K562 (cell line): ENCODE measurements around the gene SLC22A1. TPM values are rescaled to one million over a fixed set of nuclear protein-coding genes. Genes with fewer than 3 reads are reported as not detected.

Experiments
- ATAC-seq: fragments of 200-7000 bp; cut with Tn5 transposase; 3 replicates; pipeline ENCODE4 v1.9.1; 2020; ENCODE audit warnings: moderate library complexity
- BruUV-seq: library from RNA; stranded (reverse); fragments of 400-500 nt; replicated peaks from 2 replicates; lab custom pipeline; 2021; lab: Mats Ljungman, UMichigan
- CTCF ChIA-PET: fragments of 300-600 bp; formaldehyde crosslinking; extraction: SDS; loops from one replicate; lab custom pipeline; 2021; ENCODE audit warnings: low intra/inter-chr PET ratio; lab: Yijun Ruan, JAX
- POLR2A ChIA-PET: fragments of 300-600, 350-650 bp; sonication (Branson Sonifier 250); formaldehyde crosslinking; extraction: SDS; loops from one replicate; lab custom pipeline; 2021; ENCODE audit warnings: antibody characterized with exemption, inconsistent platforms; lab: Yijun Ruan, JAX
- DNase-seq, 4 experiments: peaks; one replicate each; pipeline versions ENCODE4 v3.0.0 to v3.0.0-alpha.2; 2011 to 2018; ENCODE audit warnings: low spot score in 3 of 4, mixed read lengths in 3 of 4; ENCODE audit errors: extremely low read depth in 1 of 4
- FAIRE-seq: peaks from 2 replicates; lab custom pipeline; 2011; peaks lifted over from hg19 to GRCh38; lab: Jason Lieb, UNC
- H2AFZ ChIP-seq: 2 replicates; pipeline ENCODE4 v1.6.0; 2011; ENCODE audit warnings: low read depth, low read length, control low read depth, inconsistent platforms
- H3K27ac ChIP-seq: fragments of 200-600 bp; 3 replicates; pipeline ENCODE4 v1.8.0; 2011; ENCODE audit warnings: low read depth, mild to moderate bottlenecking, control low read depth, inconsistent platforms, low read length, moderate library complexity, mixed read lengths; ENCODE audit errors: extremely low read depth
- H3K27me3 ChIP-seq, 2 experiments: fragments of 300-600 bp in 1 of 2; 2 replicates in 1 of 2; 3 replicates in 1 of 2; pipeline versions ENCODE4 v1.6.0 to v1.8.0; 2011; ENCODE audit warnings: inconsistent platforms in 2 of 2, low read length in 2 of 2, mild to moderate bottlenecking in 1 of 2, mixed read lengths in 1 of 2, moderate library complexity in 1 of 2; ENCODE audit not compliant: control insufficient read depth in 2 of 2, insufficient read depth in 2 of 2
- H3K36me3 ChIP-seq: fragments of 300-600 bp; 3 replicates; pipeline ENCODE4 v1.8.0; 2011; ENCODE audit warnings: mild to moderate bottlenecking, low read length, inconsistent platforms; ENCODE audit not compliant: control insufficient read depth, insufficient read depth
- H3K4me1 ChIP-seq, 2 experiments: fragments of 200-600 bp in 1 of 2; replicated peaks in 1 of 2; 2 replicates in 1 of 2; 3 replicates in 1 of 2; pipeline versions ENCODE4 v1.5.1 to v1.8.0; 2011; ENCODE audit warnings: inconsistent platforms in 2 of 2, low read length in 2 of 2, mild to moderate bottlenecking in 1 of 2, mixed read lengths in 1 of 2, moderate library complexity in 1 of 2; ENCODE audit not compliant: control insufficient read depth in 2 of 2, insufficient read depth in 2 of 2
- H3K4me2 ChIP-seq: 2 replicates; pipeline ENCODE4 v1.6.1; 2011; ENCODE audit warnings: low read length, control low read depth, inconsistent platforms, mixed read lengths; ENCODE audit not compliant: insufficient read depth
- H3K4me3 ChIP-seq: fragments of 200-600 bp; sonication (generic), shearing (Covaris generic); 2 replicates; pipeline ENCODE4 v1.5.1; 2016; ENCODE audit warnings: control low read depth, inconsistent platforms
- H3K79me2 ChIP-seq: fragments of 200-600 bp; 3 replicates; pipeline ENCODE4 v1.8.0; 2011; ENCODE audit warnings: low read length, inconsistent platforms; ENCODE audit not compliant: control insufficient read depth, insufficient read depth
- H3K9ac ChIP-seq, 2 experiments: 2 replicates each; pipeline versions ENCODE4 v1.6.0 to v1.6.1; 2011; ENCODE audit warnings: low read depth in 2 of 2, low read length in 2 of 2, control low read depth in 1 of 2, inconsistent platforms in 1 of 2, mild to moderate bottlenecking in 1 of 2, mixed read lengths in 1 of 2; ENCODE audit not compliant: insufficient read depth in 1 of 2
- H3K9me1 ChIP-seq: one replicate; pipeline ENCODE4 v1.6.0; 2011; ENCODE audit warnings: inconsistent platforms, mild to moderate bottlenecking, low read length, moderate library complexity; ENCODE audit not compliant: control insufficient read depth, insufficient read depth
- H3K9me3 ChIP-seq: replicated peaks from 2 replicates; pipeline ENCODE4 v1.5.1; 2011; ENCODE audit warnings: low read depth, low read length, inconsistent platforms; ENCODE audit not compliant: control insufficient read depth, insufficient read depth
- H4K20me1 ChIP-seq: replicated peaks from 2 replicates; pipeline ENCODE4 v1.6.1; 2011; ENCODE audit warnings: low read length, inconsistent platforms, mixed read lengths; ENCODE audit not compliant: control insufficient read depth, insufficient read depth
- FOXK1 ChIP-seq: sonication (generic); formaldehyde crosslinking; IDR thresholded peaks from 2 replicates; pipeline ENCODE4 v1.8.0; 2022; ENCODE audit warnings: missing genetic modification reagents, mild to moderate bottlenecking, borderline replicate concordance
- RBM34 ChIP-seq: fragments of 200-400 bp; formaldehyde crosslinking; IDR thresholded peaks from 2 replicates; pipeline ENCODE4 v1.6.1; 2018; ENCODE audit warnings: low read length, borderline replicate concordance; ENCODE audit not compliant: insufficient read depth
- SREBF2 ChIP-seq: sonication (generic); formaldehyde crosslinking; IDR thresholded peaks from 2 replicates; pipeline ENCODE4 v1.4.0; 2020; ENCODE audit warnings: mild to moderate bottlenecking, missing genetic modification reagents
- WGBS: fragments of 100-300 bp; shearing (Covaris generic); methylation state at CpG from one replicate; pipeline ENCODE4 v1.1.6; 2016; ENCODE audit warnings: low coverage, mixed read lengths; ENCODE audit not compliant: insufficient coverage; ENCODE audit errors: missing lambda C conversion rate; 5-methylcytosine and 5-hydroxymethylcytosine counted together
- in situ Hi-C: fragments of 300-500 bp; cut with MboI; formaldehyde crosslinking; loops from 4 replicates; pipeline ENCODE4 v1.15.0; 2018; ENCODE audit warnings: inconsistent platforms, mixed read lengths
- intact Hi-C: fragments of 100-400 bp; cut with micrococcal nuclease; formaldehyde crosslinking; loops from 2 replicates; pipeline ENCODE4 v1.14.2; 2022
- polyA plus RNA-seq, 8 experiments: library from polyadenylated mRNA; depleted of rRNA in 4 of 8; stranded (reverse) in 5 of 8; unstranded in 3 of 8; fragments of >200 nt; fragmentation: Nextera tagmentation in 2 of 8; fragmentation: Illumina TruSeq in 1 of 8; extraction: Ambion mirVana in 2 of 8; extraction: Trizol in 1 of 8; gene quantifications; 2 replicates each; pipeline versions ENCODE4 v1.2.1 to v1.2.3, GENCODE V29; 2011 to 2014; ENCODE audit warnings: inconsistent platforms in 1 of 8, missing spikeins in 1 of 8
- total RNA-seq, 7 experiments: library from RNA; depleted of rRNA in 6 of 7; stranded (reverse); fragments of >200 nt in 6 of 7; fragmentation: Illumina TruSeq in 2 of 7; extraction: Trizol in 2 of 7; gene quantifications; 2 replicates each; pipeline versions ENCODE4 v1.2.1 to v1.2.3, GENCODE V29; 2011 to 2021; ENCODE audit warnings: low replicate concordance in 1 of 7

The SLC22A1 gene
- total and polyA plus RNA-seq, 9 of the 15 experiments (the other 6 are each of a cell fraction or from before 2014, with no cell fraction given) = 0.11 to 0.60 (median 0.26) TPM; not detected in 4

DNA sequence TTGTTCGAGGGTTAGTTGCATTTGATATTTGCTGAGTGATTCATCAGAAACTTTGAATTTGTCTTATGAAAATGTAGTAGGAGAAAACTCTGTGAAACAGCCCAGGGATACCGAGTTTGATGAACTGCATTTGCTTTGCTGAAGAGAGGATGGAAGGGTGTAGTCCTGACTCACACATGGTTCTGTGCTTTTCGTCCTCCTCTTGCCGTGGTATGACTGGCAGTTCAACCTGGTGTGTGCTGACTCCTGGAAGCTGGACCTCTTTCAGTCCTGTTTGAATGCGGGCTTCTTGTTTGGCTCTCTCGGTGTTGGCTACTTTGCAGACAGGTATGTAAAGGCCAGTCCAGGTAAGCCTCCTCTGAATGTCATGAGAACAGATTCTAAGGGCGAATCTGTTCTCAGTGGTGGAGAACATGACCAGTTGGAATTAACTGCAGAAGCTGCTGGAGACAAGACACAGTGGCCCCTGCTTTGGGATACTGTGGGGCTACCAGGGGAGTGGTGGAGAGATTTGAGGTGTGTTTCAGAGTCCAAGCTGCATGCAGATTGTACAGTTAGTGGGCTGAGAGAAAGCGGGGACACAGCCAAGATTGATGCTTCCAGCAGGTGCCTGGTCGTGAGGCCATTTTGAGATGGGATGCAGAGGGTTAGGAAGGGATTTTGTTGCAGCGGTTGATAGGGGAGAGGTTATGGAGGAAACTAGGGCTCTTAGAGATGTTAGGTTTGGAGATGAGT, 8.4 kb downstream of the SLC22A1 start:
- in situ Hi-C loops (no loop called here), intact Hi-C loops (no loop called here)
- no peak overlapping the region for H3K27ac ChIP-seq
- no peaks in the 10 kb centered on the region for H3K79me2 ChIP-seq
- BruUV-seq = no TSS peak
- H2AFZ ChIP-seq = no peak overlapping the region
- H3K27me3 ChIP-seq = peaks cover 44 to 69% of the 10 kb centered on the region in 2 experiments
- no peak overlapping the region for H3K4me2 ChIP-seq
- FAIRE-seq (no peak), ATAC-seq (no peak), DNase-seq (peak in 1 of 4 experiments; percentile 4)
- H3K9ac ChIP-seq = no peak overlapping the region
- H3K36me3 ChIP-seq = no peaks in the 10 kb centered on the region
- no peaks in the 10 kb centered on the region for H3K9me1 ChIP-seq
- H3K4me3 ChIP-seq = no peak overlapping the region
- H4K20me1 ChIP-seq = 0 out of 2 replicates have a peak, but pooled peaks cover 4% of the 10 kb centered on the region
- CTCF ChIA-PET = interaction anchor here (0.7 kb wide), 1 partner anchor 9 kb away, joined by 4 read pairs; no protein-coding TSS in a partner anchor
- WGBS = 7% methylated on average over 10 of the region's 10 CpGs
- no peaks in the 10 kb centered on the region for H3K9me3 ChIP-seq
- H3K4me1 ChIP-seq = peaks cover 0 to 13% of the 10 kb centered on the region in 2 experiments; a peak in 3 of 5 replicates
- POLR2A ChIA-PET = no interaction called here
- TF ChIP-seq SREBF2 (CRISPR knock-in tag) (no peak), FOXK1 (CRISPR knock-in tag) (no peak), RBM34 (no peak)
